HG02588 (cell line): Measurements from ENCODE around the gene GAS7.
"Not testable (repeated sequence)": the region's sequence is repeated elsewhere in the genome, so short reads cannot be mapped to it uniquely, and the experiment has no call there.

Source experiments
- ATAC-seq: cut with Tn5 transposase; IDR thresholded peaks from one replicate; pipeline ENCODE4 v1.9.1; 2021; ENCODE audit warnings: mild to moderate bottlenecking, moderate library complexity; ENCODE audit not compliant: unreplicated experiment

GAS7 gene

DNA sequence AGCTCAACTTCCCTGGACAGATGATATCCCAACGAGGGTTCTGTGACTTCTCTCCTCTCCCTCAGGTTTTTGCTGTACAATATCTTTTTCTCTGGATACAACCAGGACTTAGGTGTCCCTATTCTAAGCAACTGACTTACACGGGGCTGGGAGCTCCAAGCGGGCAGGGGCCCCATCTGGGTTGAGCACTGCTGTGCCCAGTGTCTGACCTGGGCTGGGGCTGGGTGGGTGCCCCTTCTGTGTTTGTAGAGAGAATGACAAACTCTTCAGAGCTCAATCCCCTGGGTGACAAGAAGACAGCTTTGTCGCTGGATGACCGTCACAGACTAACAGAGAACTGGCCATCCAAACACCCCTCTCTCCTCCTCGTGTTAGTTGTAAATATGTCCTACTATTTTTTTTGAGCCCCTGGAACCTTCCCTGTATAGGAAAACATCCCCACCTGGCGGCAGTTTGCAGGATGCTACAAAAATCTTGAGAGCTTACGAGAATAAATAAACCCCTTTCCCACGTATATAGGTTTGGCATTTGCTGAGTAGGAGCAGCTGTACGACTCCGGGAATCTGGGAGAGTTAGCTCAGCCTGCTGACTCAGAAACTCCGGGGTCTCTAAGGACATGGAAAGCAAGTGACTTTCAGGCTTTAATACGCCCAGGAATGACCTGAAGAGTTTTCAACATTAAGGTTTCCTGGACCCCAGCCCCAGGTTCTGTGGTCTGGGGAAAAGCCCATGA, 269.6 kb downstream of the GAS7 start:
- ATAC-seq: no peak

DNA sequence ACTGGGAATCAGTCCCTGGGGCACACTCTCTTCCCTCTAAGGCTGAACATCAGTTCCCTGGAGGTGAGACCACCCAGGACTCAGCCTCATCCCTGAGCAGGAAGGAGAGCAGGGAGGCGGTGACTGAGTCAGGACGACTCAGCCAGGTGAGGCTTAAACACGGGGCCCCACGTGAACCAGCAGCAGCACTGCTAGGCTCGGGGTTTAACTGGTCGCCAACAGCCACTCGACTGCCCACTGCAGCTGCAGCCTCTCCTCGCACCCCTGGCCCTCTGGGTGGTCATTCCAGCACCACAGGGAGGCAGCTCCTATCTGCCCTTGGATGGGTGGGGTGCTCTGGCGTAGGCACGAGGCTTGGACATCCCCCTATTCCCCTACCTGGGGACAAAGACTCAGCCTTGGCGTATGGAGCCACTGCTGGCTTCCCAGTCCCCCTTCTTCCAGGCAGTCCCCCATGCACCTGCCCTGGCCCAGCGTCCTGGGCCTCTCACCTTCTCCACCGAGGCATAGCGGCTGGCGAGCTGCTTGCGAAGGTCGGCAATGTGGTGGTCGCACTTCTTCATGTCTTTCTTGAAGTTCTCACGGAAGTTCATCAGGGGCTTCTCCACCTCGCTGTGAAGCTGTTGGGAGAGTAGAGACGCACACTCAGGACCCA, 272.1 kb downstream of the GAS7 start:
- no peak for ATAC-seq

DNA sequence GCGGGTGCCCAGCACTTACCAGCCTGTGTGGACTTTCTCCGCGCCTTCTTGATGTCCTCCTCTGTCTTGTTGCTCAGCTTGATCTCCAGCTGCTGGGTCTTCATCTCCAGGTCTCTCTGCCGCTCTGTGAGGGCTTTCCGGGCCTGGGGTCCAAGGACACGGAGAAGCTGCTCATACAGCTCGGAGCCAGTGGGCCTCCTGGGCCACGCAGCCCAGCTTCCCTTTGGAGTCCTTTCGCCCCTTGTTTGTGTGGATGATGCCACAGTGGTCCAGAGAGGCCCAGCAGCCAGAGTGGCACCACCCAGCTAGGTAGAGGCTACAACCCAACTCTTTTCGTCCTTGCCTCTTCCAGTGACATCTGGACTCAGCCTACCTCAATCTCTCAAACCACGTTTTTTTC, 272.9 kb downstream of the GAS7 start:
- no peak for ATAC-seq

DNA sequence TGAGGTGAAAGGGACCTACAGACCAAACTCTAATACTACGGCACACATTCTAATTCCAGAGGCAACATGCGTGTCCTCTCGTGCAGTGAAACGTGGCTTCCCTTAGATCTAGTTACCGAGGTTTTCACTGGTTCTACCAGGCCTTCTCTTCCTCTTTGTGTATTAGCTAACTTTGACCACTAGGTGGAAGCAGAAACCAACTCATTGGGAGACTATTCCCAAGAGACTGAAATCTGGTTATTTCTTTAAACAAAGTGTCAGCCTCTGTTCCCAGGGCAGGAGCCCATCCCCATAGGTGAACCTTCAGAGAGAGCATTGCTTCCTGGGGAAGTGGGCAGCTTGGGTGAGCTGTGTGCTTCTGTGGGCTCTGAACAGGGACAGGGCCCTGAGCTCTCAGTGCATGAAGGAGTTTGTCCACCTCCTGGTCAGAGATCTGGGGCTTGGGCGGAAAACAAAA, 273.6 kb downstream of the GAS7 start:
- ATAC-seq: no peak

DNA sequence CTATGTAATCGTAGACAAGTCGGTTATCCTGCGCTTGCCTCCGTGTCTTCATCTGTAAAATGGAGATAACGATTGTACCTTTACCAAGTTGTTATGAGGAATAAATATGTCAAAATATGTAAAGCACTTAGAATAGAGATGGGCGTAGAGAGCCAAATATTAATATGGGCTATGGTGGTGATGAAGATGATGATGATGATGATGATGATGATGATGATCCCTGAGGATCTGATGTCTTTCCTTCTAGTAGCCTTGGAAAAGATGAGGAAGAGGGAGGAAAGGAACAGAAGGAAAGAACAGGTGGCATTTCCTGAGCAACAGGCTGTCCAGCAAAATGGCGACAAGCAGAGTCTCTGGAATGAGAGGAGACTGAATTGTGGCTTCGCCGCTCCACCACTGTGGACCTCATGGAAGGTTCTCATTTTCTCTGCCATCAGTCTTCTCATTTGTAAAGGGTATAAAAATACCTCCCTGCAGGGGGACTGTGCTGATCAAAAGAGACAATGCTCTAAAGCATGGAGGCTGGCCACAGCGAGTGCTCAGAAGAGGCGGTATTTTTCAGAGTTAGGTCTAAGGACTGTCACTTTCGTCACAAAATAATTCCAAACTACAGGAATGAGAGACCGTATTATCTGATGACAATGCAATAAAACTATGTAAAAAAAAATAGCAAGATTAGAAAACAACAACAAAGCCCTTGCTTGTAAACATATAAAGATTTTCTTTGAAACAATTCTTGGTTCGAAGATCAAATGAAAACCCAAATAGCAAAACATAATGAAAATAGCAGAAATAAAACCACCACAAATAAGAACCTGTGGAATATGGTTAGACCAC, 276.2 kb downstream of the GAS7 start:
- ATAC-seq: no peak

DNA sequence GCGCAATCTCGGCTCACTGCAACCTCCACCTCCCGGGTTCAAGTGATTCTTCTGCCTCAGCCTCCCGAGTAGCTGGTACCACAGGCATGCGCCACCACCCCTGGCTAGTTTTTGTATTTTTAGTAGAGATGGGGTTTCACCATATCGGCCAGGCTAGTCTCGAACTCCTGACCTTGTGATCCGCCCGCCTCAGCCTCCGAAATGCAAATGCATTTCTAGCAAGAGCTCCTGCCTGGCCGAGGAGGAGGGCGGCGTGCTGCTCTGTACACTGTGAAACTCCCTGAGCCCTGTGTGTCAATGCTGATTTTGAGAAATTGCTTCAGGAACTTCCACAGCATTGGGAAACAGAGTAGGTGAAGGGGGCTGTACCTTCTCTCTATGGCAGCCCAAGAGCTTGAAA, 277.2 kb downstream of the GAS7 start:
- not testable (repeated sequence) for ATAC-seq

DNA sequence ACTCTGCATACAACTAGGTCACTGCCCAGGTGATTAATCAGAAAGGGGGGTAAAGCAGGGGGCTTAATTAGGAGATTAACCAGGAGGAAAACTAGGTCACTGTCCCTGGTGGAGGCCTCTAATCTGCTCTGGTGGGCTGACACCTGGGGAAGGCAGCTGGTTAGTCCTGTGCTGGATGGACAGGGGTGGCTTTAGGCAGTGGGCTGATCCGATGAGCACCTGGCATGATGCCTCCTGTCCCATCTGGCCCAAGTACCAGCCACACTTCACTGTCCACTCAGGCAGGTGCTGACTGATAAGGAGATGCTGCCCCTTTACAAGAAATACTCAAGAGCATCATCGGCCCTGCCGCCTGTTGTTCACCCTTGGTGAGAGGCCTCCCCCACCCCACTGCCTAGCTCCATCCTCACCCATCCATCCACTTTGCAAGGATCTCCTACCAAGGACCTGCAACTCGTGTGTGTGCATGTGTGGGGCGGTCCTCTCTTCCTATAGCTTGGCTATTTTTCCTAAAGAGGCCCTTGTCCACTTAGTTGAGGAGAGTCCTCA, 279.5 kb downstream of the GAS7 start:
- ATAC-seq: no peak

DNA sequence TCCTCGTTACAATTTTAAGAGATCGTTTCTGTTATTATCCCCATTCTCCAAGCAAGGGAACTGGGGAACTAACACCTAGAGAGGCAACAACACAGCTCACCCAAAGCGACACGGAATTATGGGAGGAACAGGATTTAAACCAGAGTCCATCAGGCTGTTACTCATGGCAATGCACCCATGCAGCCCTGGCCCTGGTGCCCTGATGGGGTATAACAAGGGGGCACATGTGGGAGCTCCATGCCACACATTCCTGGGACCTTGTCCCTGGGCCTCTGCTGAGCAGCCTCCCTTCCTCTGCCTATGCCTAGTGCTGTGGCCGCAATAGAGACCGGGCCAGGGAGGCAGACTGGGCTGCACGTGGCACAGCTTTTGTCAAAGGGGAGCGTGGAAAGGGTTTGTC, 280.1 kb downstream of the GAS7 start:
- ATAC-seq: no peak

DNA sequence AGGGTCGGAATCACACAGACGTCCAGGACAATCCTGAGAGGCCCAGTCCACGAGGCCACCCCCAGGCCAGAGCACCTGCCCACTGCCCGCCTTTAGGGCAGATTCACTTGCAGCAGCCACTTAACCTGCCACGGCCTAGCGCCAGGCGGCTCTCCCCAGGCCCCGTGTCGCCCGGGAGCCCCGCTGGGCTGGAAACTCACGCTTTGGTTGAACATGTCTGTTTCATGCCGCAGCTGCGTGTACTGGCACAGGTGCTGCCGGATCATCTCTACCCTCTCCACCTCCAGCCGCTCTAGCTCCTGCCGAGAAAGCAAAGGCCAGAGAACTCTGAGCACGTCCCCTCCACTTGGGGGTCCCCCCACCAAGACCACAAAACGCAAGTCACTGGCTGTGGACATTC, 280.6 kb downstream of the GAS7 start:
- ATAC-seq: no peak

DNA sequence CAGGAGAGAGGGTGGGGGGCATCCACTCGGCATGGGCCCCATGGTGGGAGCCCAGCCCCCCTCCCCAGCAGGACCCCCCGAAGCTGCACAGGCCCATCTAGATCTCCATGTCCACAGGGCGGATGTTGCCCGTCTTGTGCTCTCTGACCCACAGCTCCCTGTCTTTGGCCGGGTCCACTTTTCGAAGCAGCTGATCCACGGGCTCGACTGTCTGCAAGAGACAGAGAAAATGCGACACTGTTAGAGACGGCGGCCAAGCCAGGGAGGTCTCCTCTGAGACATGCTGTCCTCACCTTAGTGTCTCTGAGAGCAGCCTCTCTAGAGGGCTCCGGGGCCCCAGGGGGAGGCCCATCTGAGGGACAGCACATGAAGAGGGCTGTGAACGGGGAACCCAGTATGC, 281.3 kb downstream of the GAS7 start:
- ATAC-seq: no peak

DNA sequence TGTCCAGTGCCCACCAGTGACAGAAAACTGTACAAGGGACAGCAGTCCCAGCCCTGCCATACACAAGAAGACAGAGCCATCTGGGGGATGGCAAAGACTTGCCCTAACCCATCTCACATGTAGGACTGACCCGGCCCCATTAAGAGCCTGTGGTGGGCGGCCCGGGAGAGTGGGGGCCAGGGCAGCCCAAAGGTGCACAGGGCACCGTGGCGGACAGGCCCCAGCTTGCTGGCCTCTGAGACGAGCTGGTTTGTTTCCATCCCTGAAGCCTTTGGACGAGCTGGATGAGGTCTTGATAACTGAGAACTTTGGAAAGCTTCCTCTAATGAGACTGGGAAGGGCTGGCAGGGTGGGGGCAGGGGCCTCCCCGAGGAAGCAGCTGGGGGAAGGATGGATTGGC, 282.3 kb downstream of the GAS7 start:
- no peak for ATAC-seq

DNA sequence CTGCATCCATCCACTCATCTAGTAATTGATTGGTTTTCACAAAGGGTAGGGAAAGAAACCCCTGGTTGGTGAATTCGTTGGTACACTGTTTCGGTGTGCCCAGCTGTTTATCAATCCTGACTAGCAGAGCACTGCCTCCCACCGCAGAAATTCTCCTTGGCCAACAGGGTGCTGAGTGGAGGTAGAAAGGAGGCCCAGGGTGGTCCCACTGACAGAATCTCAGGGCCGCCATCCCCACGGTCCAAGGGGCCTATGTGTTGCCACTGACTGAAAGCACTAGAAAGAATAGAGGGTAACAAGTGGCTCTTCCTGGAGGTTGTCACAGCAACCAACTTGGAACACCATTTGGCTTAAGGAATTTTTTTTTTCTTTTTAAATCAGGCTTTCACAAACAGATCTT, 284.9 kb downstream of the GAS7 start:
- ATAC-seq: no peak

DNA sequence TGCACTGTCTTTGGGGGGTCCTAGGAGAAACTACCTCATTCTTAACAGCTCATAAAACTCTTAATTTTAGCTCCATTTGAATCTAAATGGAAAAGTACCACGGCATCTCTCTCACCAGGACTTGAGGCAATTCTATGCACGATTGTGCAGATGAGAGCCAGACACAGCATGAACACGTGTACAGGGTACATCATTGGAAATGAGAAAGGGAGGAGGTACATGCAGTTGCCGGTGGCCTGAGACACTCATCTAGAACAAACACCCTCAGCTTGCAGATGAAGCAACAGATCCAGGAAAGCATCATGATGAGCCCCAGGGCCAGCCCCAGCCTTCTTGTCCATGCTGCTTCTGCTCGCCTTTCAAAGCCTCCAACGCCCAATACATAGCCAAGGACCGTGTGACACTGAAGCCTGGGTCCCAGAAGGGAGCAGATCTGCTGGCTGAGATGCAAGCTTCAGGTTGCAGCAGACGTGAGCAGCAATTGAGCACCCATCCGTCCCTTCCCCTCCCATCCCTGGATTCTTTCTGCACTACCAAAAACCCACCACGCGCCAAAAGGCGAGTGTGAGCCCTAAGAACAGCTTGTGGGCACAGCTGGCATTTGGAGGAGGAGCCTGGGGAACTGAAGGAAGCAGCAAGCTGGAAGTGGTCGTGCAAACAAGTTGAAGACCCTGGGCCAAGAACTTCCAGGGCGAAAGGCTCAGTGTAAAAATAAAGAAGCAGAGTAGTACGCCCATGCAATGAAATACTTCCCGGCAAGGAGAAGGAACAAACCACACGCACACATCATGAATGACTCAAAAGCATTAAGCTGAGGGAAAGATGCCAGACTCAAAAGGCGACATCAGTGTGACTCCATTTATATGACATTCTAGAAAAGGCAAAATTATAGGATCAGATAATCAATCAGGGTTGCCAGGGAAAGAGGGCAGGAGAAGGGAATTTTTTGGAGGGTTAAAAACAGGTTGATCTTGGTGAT, 286.0 kb downstream of the GAS7 start:
- ATAC-seq: no peak

DNA sequence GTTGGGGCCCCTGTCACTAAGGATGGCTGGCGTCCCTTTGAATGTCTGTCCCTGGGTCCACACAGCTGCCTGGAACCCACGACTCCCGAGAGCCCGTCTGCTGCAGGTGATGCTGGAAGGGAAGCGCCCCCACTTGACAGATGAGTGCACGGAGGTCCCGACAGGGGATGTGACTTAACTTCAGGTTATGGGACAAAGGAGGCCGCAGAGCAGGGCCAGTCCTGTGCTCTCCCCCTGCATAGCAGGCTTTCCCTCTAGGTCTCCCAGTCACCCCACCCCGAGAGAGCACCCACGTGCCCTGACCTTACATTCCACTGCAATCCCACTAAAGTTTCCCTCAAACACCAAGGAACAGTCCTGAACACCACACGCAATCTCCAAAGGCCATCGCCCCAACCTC, 287.3 kb downstream of the GAS7 start:
- no peak for ATAC-seq

DNA sequence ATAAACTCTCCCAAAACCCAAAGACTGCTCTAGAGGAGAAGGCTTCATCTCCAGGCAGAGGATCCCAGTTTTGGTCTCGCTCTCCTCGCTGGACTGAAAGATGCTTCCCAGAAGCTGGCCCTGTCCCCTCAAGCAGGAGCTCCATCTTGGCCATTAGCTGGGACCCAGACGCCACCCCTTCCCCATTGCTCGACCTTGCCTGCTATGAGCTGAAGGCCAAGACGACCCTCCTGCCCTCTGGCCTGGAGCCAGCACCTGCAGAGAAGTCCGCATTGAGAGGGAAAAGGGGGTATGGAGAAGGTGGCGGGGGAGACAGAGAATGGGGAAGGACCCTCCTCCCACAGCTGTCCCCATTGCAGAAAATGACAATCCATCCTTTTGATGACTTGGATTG, 289.8 kb downstream of the GAS7 start:
- no peak for ATAC-seq

DNA sequence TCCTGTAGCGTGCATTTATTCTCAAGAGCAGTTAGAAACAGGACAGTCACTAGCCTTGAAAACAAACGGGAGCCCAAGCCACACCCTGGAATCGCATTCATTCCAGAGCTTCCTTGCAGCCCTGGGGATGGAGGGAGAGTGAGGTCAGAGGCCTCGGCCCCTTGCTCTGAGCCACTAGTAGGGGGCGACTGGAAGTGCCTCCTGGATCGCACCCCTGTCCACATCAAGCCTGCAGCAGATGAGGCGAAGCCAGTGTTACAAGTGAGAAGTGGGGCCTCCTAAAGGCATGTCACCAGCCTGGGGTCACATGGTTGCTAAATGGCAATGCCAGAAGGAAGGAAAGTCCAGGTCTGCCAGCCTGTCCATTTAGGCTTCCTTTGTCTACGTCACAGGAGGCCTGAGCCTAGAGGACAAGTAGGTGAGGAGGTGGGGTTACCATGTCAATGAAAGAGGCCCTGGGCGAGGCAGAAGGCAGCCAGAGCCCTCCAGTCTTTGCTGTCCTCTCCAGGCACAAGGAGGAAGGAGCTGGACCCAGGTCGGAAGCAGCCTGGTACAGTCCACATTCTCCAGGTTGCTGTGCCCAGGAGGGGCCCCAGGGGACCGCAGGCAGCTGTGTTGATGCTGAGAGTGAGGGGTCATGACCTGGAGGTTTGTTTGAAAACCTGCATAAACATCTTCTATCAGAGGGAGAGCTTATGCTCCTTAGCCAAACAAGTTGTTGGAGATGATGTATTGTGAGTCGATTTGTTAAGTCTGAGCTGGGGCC, 290.3 kb downstream of the GAS7 start:
- no peak for ATAC-seq

DNA sequence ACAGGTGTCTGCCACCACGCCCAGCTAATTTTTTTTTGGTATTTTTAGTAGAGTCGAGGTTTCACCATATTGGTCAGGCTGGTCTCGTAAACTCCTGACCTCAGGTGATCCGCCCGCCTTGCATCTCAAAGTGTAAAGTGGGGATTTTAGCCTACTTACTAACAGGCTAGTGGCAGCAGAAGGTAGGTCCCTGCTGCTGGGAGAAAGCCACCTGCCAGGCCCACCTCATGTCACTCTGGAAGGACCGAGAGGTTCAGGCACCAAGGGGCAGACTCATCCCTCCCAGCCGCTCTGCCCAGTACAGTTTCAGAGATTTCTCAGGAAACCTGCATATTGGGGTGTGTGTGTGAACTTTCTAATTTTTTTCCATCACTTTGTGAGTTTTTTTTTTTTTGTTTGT, 291.3 kb downstream of the GAS7 start:
- no peak for ATAC-seq

DNA sequence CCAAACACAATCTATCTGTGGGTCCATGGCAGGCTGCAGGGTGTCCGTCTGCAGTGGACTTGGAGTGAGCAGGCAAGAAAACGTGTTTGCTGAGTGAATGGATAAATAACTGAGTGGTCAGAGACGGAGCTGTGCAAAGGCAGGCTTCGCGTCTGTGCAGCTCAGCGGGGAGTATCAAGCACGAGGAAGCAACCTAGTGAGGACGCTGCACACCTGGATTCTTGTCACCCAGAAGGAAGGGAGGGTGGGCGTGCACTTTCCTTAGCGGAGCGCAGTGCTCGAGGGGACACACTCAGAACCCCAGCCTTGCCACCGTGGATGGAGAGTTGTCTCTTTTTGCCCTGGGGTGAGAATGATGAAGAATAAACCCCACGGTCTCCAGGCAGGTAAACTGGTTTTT, 291.8 kb downstream of the GAS7 start:
- ATAC-seq: no peak

DNA sequence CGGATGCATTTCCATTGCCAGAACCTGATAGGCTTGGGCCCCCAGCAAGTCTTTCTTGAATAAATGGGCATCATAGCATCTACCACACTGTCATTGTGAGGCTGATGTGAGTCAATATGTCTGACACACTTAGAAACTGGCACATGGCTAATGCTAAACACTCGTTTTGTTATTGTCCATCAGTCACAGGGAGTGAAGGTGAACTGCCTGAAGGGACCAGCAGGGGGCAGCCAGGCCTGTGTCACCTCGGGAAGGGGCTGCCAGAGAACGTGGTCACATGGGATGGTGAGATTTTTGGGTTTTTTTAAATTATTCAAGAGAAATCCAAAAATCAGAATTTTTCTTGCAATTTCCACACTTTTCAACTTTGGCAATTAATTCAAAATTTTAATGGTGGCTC, 292.5 kb downstream of the GAS7 start:
- ATAC-seq: no peak

DNA sequence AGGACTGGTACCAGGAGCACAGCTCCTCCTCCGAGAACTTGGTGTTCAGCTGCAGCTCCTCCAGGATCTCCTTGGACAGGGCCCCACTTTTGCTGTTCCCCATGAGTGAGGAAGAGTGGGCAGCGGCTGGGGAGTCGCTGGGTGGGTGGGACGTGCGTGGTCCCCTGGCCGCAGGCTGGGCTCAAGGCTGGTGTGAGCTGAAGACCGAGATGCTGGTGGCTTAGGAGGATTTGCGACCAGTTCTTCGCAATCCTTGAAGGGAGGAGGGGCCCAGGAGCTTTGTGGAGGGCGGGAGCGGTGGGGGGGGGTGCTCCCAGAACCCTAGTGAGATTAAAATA, 293.4 kb downstream of the GAS7 start, which contains the start of gene RCVRN:
Gene RCVRN, minus strand, starts transcription at position 194 of the 338 bp plus-strand sequence. Its CDS starts 91 bp downstream, at position 103.
- no peak for ATAC-seq
